ENCODE results near the gene HNF4A.

DNA sequence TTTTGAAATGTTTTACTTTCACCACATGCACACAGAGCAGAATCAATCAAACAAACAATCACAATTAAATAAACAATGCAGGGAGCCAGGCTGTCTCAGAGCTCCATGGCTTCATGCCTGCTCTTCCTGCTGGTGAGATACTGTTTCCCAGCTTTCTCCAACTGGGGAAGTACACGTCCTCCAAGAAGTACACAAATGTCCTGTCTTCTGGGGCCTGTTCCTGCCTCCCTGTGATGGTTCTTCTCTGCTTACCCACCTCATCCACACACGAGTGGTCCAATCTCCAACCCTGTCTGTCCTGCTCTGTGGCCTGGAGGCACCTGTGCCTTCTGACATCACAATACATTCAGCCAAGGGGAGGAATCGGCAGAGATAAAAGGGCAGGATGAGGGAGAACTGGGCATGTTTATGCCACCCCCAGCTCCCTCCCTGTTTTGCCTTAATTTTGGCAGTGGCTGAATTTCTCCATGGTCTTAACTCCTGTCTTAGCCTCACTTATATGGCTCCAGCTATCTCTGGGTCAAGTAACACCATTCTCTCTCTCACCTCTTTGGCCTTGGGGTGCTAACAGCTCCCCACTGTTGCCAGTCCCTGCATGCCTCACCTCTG is 94.9 kb downstream of the HNF4A start:
- TF ChIP-seq POLR2AphosphoS5 (IDR thresholded peaks at IDR 0.05; ENCODE audit: insufficient read depth in 1 of 2, low read depth in 1 of 2) (no peak), POLR2A (IDR thresholded peaks at IDR 0.05) (no peak)
